Measurements from ENCODE around the gene ATP2B1. TPM values are rescaled to one million over a fixed set of nuclear protein-coding genes. Genes with fewer than 3 reads are reported as not detected.

ATP2B1 gene
- total RNA-seq, 1 donor: 214 TPM

DNA sequence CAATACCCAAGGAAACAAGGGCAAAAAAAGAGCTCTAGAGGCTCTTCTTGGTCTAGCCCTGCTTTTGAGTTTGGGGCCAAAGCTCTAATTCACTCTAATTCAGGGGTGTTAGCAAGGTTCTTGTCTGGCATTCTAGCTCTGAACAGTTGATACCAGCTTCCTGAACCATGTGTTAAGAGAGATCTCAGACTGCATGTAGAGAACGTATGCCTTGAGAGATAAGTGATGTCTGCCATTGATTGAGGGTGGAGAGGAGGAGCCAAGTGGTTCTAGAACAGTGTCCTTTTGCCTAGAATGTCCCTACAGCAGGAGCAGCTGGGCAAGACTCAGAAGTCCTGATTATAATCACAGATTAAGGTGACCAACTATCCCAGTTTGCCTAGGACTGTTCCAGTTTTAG is 164.6 kb downstream of the ATP2B1 start:
- TF ChIP-seq, protein P1, sequence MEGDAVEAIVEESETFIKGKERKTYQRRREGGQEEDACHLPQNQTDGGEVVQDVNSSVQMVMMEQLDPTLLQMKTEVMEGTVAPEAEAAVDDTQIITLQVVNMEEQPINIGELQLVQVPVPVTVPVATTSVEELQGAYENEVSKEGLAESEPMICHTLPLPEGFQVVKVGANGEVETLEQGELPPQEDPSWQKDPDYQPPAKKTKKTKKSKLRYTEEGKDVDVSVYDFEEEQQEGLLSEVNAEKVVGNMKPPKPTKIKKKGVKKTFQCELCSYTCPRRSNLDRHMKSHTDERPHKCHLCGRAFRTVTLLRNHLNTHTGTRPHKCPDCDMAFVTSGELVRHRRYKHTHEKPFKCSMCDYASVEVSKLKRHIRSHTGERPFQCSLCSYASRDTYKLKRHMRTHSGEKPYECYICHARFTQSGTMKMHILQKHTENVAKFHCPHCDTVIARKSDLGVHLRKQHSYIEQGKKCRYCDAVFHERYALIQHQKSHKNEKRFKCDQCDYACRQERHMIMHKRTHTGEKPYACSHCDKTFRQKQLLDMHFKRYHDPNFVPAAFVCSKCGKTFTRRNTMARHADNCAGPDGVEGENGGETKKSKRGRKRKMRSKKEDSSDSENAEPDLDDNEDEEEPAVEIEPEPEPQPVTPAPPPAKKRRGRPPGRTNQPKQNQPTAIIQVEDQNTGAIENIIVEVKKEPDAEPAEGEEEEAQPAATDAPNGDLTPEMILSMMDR (IDR thresholded peaks at IDR 0.05; ENCODE audit: insufficient read depth, low read depth, low read length): no peak
- H3K4me3 ChIP-seq (ENCODE audit: low read depth, low read length): no peak overlapping the region
- DNase-seq (ENCODE audit: low read depth): no peak

DNA sequence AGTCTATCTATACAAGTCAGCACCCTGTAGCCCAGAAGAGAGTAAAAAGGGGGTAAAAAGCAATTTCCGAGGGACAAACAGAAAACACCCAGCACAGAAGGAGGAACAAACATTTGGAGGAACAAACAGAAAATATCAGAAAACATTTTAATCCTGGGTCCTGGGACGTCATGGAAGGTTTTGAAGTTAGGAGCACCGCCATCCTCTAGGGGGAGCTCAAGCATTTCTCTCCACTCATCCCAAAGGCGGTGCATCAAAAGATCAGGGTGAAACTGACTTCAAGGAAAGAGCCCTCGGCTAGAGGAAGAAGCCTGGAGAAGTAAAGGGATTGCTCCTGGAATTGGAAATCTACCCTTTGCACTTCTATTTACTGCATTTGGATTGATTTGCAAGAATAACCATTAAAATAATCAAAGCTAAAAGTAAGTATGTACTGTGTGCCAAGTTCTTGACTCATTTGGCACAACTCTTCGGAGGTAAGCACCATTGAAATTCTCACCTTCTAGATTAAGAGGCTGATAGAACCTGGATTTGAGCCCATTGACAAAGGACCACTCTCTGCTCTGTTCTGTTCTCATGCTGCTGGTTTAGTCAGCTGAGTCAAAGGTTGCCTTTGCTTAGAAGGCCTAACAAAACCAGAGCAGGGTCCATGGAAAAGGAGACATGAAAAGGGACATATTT is 165.6 kb downstream of the ATP2B1 start:
- DNase-seq (ENCODE audit: low read depth): peak; percentile 88
- TF ChIP-seq, protein P1 (IDR thresholded peaks at IDR 0.05; ENCODE audit: insufficient read depth, low read depth, low read length): peak; percentile 92
- H3K4me3 ChIP-seq (ENCODE audit: low read depth, low read length): no peak overlapping the region

DNA sequence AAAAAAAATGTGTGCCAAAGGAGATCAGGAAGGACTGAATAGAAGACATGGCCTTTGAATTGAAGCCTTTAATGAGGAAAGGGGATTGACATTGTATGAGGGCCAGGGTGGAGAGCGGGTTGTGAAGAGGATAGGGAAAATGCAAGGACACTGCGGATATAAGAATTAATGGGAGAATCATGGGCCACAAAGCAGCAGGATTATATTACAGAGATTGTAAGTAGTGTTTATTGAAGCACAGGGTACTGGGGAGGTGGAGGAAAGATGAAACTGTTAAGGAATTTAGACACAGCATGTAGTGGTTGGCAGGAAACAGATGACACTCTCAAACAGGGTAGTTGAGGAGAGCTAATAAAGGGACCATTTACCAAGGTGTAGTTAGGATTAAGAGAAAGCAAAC is 166.4 kb downstream of the ATP2B1 start:
- DNase-seq (ENCODE audit: low read depth): no peak
- TF ChIP-seq, protein P1 (IDR thresholded peaks at IDR 0.05; ENCODE audit: insufficient read depth, low read depth, low read length): no peak
- no peak overlapping the region for H3K4me3 ChIP-seq (ENCODE audit: low read depth, low read length)

DNA sequence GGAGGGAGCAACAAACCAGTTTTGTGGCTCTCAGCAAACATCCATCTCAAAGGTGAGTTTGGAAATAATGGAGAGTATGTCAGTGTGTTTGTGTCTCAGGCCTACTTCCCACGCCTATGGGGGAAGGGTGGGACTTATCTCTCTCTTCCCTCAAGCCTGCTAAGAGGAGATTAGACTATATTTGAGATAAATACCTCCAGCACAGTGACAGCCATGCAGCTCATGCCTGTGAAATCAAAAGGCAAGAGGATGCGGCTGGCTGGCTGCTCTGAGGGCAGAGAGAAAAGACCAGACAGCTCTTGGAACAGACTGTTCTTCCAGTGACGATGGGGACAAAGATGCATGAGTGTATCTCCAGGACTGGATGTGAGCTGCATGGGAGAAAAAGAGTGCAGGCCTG is 168.1 kb downstream of the ATP2B1 start:
- no peak for DNase-seq (ENCODE audit: low read depth)
- no peak overlapping the region for H3K4me3 ChIP-seq (ENCODE audit: low read depth, low read length)
- TF ChIP-seq, protein P1 (IDR thresholded peaks at IDR 0.05; ENCODE audit: insufficient read depth, low read depth, low read length): no peak

DNA sequence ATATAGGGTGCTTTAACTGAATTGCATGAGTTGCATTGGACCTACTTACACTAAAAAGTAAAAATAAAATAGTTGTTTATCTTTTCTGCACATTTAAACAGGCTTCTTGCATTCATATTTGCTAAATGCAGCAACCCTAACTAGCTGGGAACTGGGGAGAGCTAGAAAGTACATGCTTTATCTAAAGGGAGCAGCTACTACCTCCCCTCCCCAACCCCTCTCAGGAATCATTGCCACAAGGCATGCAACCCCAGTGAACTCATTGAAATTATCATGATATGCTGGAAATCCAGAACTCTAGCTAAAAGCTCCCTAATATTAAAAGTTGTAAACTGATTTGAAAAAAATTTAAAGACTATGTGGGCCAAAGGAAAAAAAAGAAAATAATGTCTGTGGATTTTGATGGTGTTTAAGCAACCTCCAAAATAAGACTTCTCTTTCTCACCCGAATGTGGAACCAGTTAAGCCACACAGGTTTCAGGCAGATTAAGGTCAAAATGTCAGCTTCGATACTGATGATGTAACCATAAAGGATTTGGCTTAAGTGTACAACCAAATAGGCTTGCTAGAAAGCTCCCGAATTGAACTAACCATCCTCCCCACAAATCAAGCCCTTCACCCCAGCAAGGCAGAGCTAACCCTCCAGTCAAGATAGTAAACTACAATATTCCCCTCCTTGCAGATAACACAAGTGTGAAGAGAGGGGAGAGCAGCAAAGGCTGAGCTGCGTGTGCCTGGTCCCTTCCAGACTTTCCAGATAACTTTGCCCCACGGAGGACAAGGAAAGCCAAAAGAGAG is 169.0 kb downstream of the ATP2B1 start:
- no peak overlapping the region for H3K4me3 ChIP-seq (ENCODE audit: low read depth, low read length)
- TF ChIP-seq, protein P1 (IDR thresholded peaks at IDR 0.05; ENCODE audit: insufficient read depth, low read depth, low read length): no peak
- no peak for DNase-seq (ENCODE audit: low read depth)

DNA sequence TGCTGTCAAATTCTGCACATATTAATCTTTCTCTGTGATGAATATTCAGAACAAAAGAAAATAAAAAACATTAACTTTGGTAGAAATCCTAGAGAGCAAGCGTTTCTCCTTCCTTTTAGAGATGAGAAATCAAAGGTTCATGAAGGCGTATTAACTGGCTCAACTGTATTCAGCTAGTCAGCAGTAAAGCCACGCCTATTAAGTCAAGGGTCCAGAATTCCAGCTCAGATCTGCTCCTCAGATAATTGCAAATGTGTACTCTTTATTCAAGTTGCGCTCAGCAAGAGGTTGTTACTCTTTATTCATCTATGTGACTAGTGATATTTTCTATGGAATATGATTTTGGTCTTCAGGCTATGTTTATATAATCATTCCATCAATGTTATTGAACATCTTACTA is 169.7 kb downstream of the ATP2B1 start:
- H3K4me3 ChIP-seq (ENCODE audit: low read depth, low read length): no peak overlapping the region
- DNase-seq (ENCODE audit: low read depth): no peak
- TF ChIP-seq, protein P1 (IDR thresholded peaks at IDR 0.05; ENCODE audit: insufficient read depth, low read depth, low read length): no peak

Small RNA genes within 50 kb of the gene (small RNA-seq; reads per million reads assigned to genes)
- not detected for gene AC025034.2
- not detected for gene RNA5SP365
- gene RNU6-148P: not detected

Other genes starting within 250 kb of the ATP2B1 start
- gene GALNT4, start 184.0 kb downstream of the ATP2B1 start, total RNA-seq: 11.9 and 15.5 TPM in 2 replicates
- gene POC1B, start 182.8 kb downstream of the ATP2B1 start, total RNA-seq: 13.5 and 35.0 TPM in 2 replicates